Fibroblast of lung (primary cell): ENCODE measurements around the gene PCED1A. TPM values are rescaled to one million over a fixed set of nuclear protein-coding genes. Genes with fewer than 3 reads are reported as not detected.

Experiments used
- DNase-seq, 2 donors: peaks; one replicate each; pipeline versions ENCODE4 v3.0.0 to v3.0.0-alpha.2; 2010; ENCODE audit warnings: low read depth in 2 of 2
- H2AFZ ChIP-seq: 2 replicates; pipeline ENCODE4 v1.5.1; 2012; ENCODE audit warnings: low read length, control low read depth, inconsistent platforms
- H3K27ac ChIP-seq: 2 replicates; pipeline ENCODE4 v1.5.1; 2011; ENCODE audit warnings: low read length, control low read depth; ENCODE audit not compliant: insufficient read depth
- H3K27me3 ChIP-seq: 2 replicates; pipeline ENCODE4 v1.5.1; 2011; ENCODE audit warnings: mild to moderate bottlenecking, low read length; ENCODE audit not compliant: control insufficient read depth, insufficient read depth
- H3K36me3 ChIP-seq: 2 replicates; pipeline ENCODE4 v1.5.1; 2011; ENCODE audit warnings: low read length; ENCODE audit not compliant: control insufficient read depth, insufficient read depth
- H3K4me1 ChIP-seq: 2 replicates; pipeline ENCODE4 v1.5.1; 2011; ENCODE audit warnings: low read length; ENCODE audit not compliant: control insufficient read depth, insufficient read depth; ENCODE audit errors: extremely low read depth
- H3K4me2 ChIP-seq: 2 replicates; pipeline ENCODE4 v1.5.1; 2011; ENCODE audit warnings: low read length, control low read depth; ENCODE audit not compliant: insufficient read depth; ENCODE audit errors: extremely low read depth
- H3K4me3 ChIP-seq, 4 experiments: fragments of 200-600 bp in 1 of 4; sonication (generic) in 1 of 4; replicated peaks in 1 of 4; 2 replicates each; pipeline ENCODE4 v1.5.1; 2011 to 2016; ENCODE audit warnings: low read length in 4 of 4, low read depth in 3 of 4, mild to moderate bottlenecking in 3 of 4, control low read depth in 2 of 4, inconsistent platforms in 1 of 4, mixed read lengths in 1 of 4; ENCODE audit not compliant: insufficient read depth in 1 of 4; ENCODE audit errors: control extremely low read depth in 1 of 4
- H3K79me2 ChIP-seq: 2 replicates; pipeline ENCODE4 v1.5.1; 2012; ENCODE audit warnings: mild to moderate bottlenecking, low read length, inconsistent platforms; ENCODE audit not compliant: control insufficient read depth, insufficient read depth
- H3K9ac ChIP-seq: 2 replicates; pipeline ENCODE4 v1.5.1; 2011; ENCODE audit warnings: mild to moderate bottlenecking, low read length, control low read depth; ENCODE audit not compliant: insufficient read depth
- H3K9me3 ChIP-seq: 2 replicates; pipeline ENCODE4 v1.5.1; 2012; ENCODE audit warnings: low read depth, low read length; ENCODE audit not compliant: control insufficient read depth, insufficient read depth
- H4K20me1 ChIP-seq: 2 replicates; pipeline ENCODE4 v1.5.1; 2011; ENCODE audit warnings: low read length; ENCODE audit not compliant: control insufficient read depth, insufficient read depth; ENCODE audit errors: extremely low read depth
- EZH2 ChIP-seq: IDR thresholded peaks from 2 replicates; pipeline ENCODE4 v1.5.1; 2012; ENCODE audit warnings: low read length, control low read depth, mild to moderate bottlenecking; ENCODE audit errors: missing control alignments
- polyA plus RNA-seq, 2 donors: library from polyadenylated mRNA; depleted of rRNA in 1 of 2; stranded (reverse) in 1 of 2; unstranded in 1 of 2; fragments of >200 nt; gene quantifications; 2 replicates each; pipeline ENCODE4 v1.2.1, GENCODE V29; 2011 to 2012; ENCODE audit warnings: missing spikeins in 1 of 2
- total RNA-seq: library from RNA; depleted of rRNA; stranded (reverse); fragments of >200 nt; gene quantifications from 2 replicates; pipeline ENCODE4 v1.2.1, GENCODE V29; 2014
- TF ChIP-seq, protein P1 (sequence below), 2 donors: IDR thresholded peaks in 1 of 2; conservative IDR thresholded peaks in 1 of 2; 1 replicate in 1 of 2; 2 replicates in 1 of 2; pipeline ENCODE4 v1.5.1; 2011 to 2012; ENCODE audit warnings: low read length in 2 of 2, control low read depth in 1 of 2, inconsistent platforms in 1 of 2, low read depth in 1 of 2, mild to moderate bottlenecking in 1 of 2

Gene PCED1A
- total and polyA plus RNA-seq, 2 donors (not counting 1 experiment from before 2014, with no cell fraction given): 16.4 to 26.4 TPM

- Histone ChIP-seq H3K27ac (no peak overlapping the region), H3K36me3 (peaks cover 12% of the 10 kb centered on the region), H3K9me3 (no peaks in the 10 kb centered on the region), H2AFZ (no peak overlapping the region), H3K27me3 (no peaks in the 10 kb centered on the region), H3K4me1 (peaks cover 5% of the 10 kb centered on the region), H3K4me3 (no peak overlapping the region), H4K20me1 (no peaks in the 10 kb centered on the region), H3K4me2 (no peak overlapping the region), H3K9ac (no peak overlapping the region), H3K79me2 (no peaks in the 10 kb centered on the region)
- TF ChIP-seq, protein P1, sequence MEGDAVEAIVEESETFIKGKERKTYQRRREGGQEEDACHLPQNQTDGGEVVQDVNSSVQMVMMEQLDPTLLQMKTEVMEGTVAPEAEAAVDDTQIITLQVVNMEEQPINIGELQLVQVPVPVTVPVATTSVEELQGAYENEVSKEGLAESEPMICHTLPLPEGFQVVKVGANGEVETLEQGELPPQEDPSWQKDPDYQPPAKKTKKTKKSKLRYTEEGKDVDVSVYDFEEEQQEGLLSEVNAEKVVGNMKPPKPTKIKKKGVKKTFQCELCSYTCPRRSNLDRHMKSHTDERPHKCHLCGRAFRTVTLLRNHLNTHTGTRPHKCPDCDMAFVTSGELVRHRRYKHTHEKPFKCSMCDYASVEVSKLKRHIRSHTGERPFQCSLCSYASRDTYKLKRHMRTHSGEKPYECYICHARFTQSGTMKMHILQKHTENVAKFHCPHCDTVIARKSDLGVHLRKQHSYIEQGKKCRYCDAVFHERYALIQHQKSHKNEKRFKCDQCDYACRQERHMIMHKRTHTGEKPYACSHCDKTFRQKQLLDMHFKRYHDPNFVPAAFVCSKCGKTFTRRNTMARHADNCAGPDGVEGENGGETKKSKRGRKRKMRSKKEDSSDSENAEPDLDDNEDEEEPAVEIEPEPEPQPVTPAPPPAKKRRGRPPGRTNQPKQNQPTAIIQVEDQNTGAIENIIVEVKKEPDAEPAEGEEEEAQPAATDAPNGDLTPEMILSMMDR (conservative IDR thresholded peaks at IDR 0.05 in 1 of 2, IDR thresholded peaks at IDR 0.05 in 1 of 2; ENCODE audit: low read depth in 1 of 2, low read length in 2 of 2): no peak
- TF ChIP-seq EZH2: no peak
- no peak for DNase-seq
Observed at GRCh38 chr20:2866236-2866635, 25.8 kb upstream of the PCED1A start.

- H3K9ac ChIP-seq: no peak overlapping the region
- H4K20me1 ChIP-seq: no peaks in the 10 kb centered on the region
- TF ChIP-seq EZH2: no peak
- TF ChIP-seq, protein P1 (conservative IDR thresholded peaks at IDR 0.05 in 1 of 2, IDR thresholded peaks at IDR 0.05 in 1 of 2; ENCODE audit: low read depth in 1 of 2, low read length in 2 of 2): peak in 1 of 2 donors; percentile 10
- H3K4me1 ChIP-seq: peaks cover 1% of the 10 kb centered on the region
- no peak overlapping the region for H3K27ac ChIP-seq
- H3K4me3 ChIP-seq: no peak overlapping the region
- no peak overlapping the region for H2AFZ ChIP-seq
- H3K4me2 ChIP-seq: no peak overlapping the region
- H3K36me3 ChIP-seq: peaks cover 17% of the 10 kb centered on the region
- H3K27me3 ChIP-seq: no peaks in the 10 kb centered on the region
- DNase-seq: no peak
- H3K9me3 ChIP-seq: no peaks in the 10 kb centered on the region
- H3K79me2 ChIP-seq: no peaks in the 10 kb centered on the region
Observed at GRCh38 chr20:2865630-2866029, 25.2 kb upstream of the PCED1A start.

- H3K36me3 ChIP-seq: peaks cover 19% of the 10 kb centered on the region
- no peak overlapping the region for H2AFZ ChIP-seq
- no peak overlapping the region for H3K4me3 ChIP-seq
- no peak for TF ChIP-seq EZH2
- TF ChIP-seq, protein P1 (conservative IDR thresholded peaks at IDR 0.05 in 1 of 2, IDR thresholded peaks at IDR 0.05 in 1 of 2; ENCODE audit: low read depth in 1 of 2, low read length in 2 of 2): no peak
- no peak for DNase-seq
- no peaks in the 10 kb centered on the region for H3K79me2 ChIP-seq
- no peak overlapping the region for H3K9ac ChIP-seq
- H3K9me3 ChIP-seq: no peaks in the 10 kb centered on the region
- H3K4me1 ChIP-seq: no peaks in the 10 kb centered on the region
- no peaks in the 10 kb centered on the region for H3K27me3 ChIP-seq
- no peak overlapping the region for H3K27ac ChIP-seq
- no peaks in the 10 kb centered on the region for H4K20me1 ChIP-seq
- H3K4me2 ChIP-seq: no peak overlapping the region
Observed at GRCh38 chr20:2865101-2865500, 24.6 kb upstream of the PCED1A start.
